PC-3 (cell line): ENCODE measurements around the gene ANKH.

ENCODE experiments used
- CTCF ChIP-seq: fragments of 300-600 bp; sonication (generic); conservative IDR thresholded peaks from 2 replicates; pipeline ENCODE4 v1.5.1; 2017; ENCODE audit warnings: antibody characterized with exemption, low read depth, mild to moderate bottlenecking, low read length
- EZH2 ChIP-seq: fragments of 300-600 bp; sonication (generic); IDR thresholded peaks from one replicate; pipeline ENCODE4 v1.6.1; 2017; ENCODE audit warnings: antibody characterized with exemption, mild to moderate bottlenecking, low read length; ENCODE audit not compliant: unreplicated experiment

GRCh38 chr5:14678773-14679334 is 192.7 kb downstream of the ANKH start:
- TF ChIP-seq CTCF (no peak), EZH2 (no peak)
